Urothelium cell line (cell line): Measurements from ENCODE around the gene NAA35.
A peak's percentile ranks its signal among the peaks of the same experiment; 100 is the strongest.

Experiments used
- DNase-seq: peaks from one replicate; pipeline ENCODE4 v3.0.0; 2011; ENCODE audit warnings: low spot score, mixed read lengths
- FAIRE-seq: peaks from 2 replicates; lab custom pipeline; 2011; peaks lifted over from hg19 to GRCh38; lab: Jason Lieb, UNC

The NAA35 gene

GRCh38 chr9:86057491-86057890 lies 116.5 kb downstream of the NAA35 start:
- no peak for DNase-seq
- FAIRE-seq: no peak

- peak; percentile 65 for FAIRE-seq
Measured at GRCh38 chr9:86061972-86062739, 121.2 kb downstream of the NAA35 start.

GRCh38 chr9:86062845-86063693 lies 122.1 kb downstream of the NAA35 start:
- FAIRE-seq: no peak

More at GRCh38 chr9:86061972-86062739, 121.2 kb downstream of the NAA35 start:
- DNase-seq: no peak

GRCh38 chr9:86064220-86064619 lies 123.3 kb downstream of the NAA35 start:
- DNase-seq (no peak), FAIRE-seq (no peak)

More at GRCh38 chr9:86062845-86063693, 122.1 kb downstream of the NAA35 start:
- no peak for DNase-seq

- FAIRE-seq (no peak), DNase-seq (no peak)
Measured at GRCh38 chr9:86069206-86069869, 128.4 kb downstream of the NAA35 start.
